Measurements from ENCODE around the gene MRPS21. TPM values are rescaled to one million over a fixed set of nuclear protein-coding genes. Genes with fewer than 3 reads are reported as not detected.

MRPS21 gene
- total and polyA plus RNA-seq, 12 donors, result 28.9 to 367 (median 92.0) TPM

GRCh38 chr1:150320667-150320978, 27.0 kb downstream of the MRPS21 start:
- TF ChIP-seq CTCF (IDR thresholded peaks at IDR 0.05), result no peak
- no peak for TF ChIP-seq POLR2A (IDR thresholded peaks at IDR 0.05)
- 74 to 85% (median 83%) methylated on average over 8 of the region's 8 CpGs for WGBS, 4 donors
- no peaks in the 10 kb centered on the region for H3K27me3 ChIP-seq
- H3K4me1 ChIP-seq (replicated peaks in 1 of 2), result peaks cover 6 to 11% of the 10 kb centered on the region in 2 donors
- intact Hi-C loops (cut with DNase I), result no loop called here
- H3K27ac ChIP-seq, result peak overlapping the region; percentile 32 to 93 (median 71)
- peaks cover 0 to 9% of the 10 kb centered on the region in 2 donors for H3K36me3 ChIP-seq (replicated peaks in 1 of 2)
- peak overlapping the region in 2 of 4 donors; percentile 57 to 69 for H3K4me3 ChIP-seq
- no peak for DNase-seq
- no peaks in the 10 kb centered on the region for H3K9me3 ChIP-seq (replicated peaks in 1 of 3)

DNA sequence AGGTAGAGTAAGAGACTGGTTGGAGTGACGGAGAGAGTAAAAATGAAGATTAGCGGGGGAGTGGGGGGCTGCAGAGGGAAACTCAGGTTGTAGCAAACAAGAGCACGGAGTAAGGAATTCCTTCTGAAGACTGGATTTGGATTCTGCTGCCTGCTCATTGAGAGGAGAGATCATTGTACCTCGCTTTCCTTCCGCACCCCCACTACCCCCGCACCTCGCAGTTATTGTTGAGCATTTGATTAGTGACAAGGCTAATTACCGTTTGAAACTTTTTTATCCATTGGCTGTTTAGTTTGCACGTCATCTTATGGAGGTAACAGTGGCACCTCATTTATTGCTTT, 28.1 kb downstream of the MRPS21 start:
- H3K27me3 ChIP-seq, result no peaks in the 10 kb centered on the region
- TF ChIP-seq CTCF (IDR thresholded peaks at IDR 0.05), result no peak
- TF ChIP-seq POLR2A (IDR thresholded peaks at IDR 0.05), result no peak
- H3K4me3 ChIP-seq, result peak overlapping the region; percentile 44 to 96 (median 63)
- DNase-seq, result no peak
- WGBS, 4 donors, result 0 to 2% (median 1%) methylated on average over 9 of the region's 9 CpGs
- H3K9me3 ChIP-seq (replicated peaks in 1 of 3), result no peaks in the 10 kb centered on the region
- peaks cover 6 to 11% of the 10 kb centered on the region in 2 donors for H3K4me1 ChIP-seq (replicated peaks in 1 of 2)
- intact Hi-C loops (cut with DNase I), result no loop called here
- H3K36me3 ChIP-seq (replicated peaks in 1 of 2), result peaks cover 0 to 21% of the 10 kb centered on the region in 2 donors
- peak overlapping the region in 4 of 5 donors; percentile 70 to 93 (median 78) for H3K27ac ChIP-seq

DNA sequence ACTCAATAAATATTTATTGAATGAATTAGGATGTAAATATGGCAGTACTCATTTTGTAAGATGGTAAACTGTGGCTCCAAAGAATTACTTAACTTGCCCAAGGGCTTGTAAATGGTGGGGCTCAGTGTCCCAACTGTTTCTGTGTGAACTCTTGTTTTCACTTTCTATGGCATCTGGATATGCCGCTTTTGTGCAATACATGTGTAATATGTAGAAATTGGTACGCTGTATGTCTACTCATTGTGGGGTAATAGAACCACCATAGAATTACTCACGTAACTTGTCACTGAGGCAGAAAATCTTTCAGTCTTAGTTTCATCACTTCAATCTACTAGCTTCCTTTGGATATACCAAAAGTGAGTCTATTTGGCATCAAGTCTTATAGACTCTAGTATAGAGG, 28.6 kb downstream of the MRPS21 start:
- TF ChIP-seq CTCF (IDR thresholded peaks at IDR 0.05), result no peak
- intact Hi-C loops (cut with DNase I), result no loop called here
- H3K9me3 ChIP-seq (replicated peaks in 1 of 3), result no peaks in the 10 kb centered on the region
- H3K4me1 ChIP-seq (replicated peaks in 1 of 2), result peaks cover 6 to 11% of the 10 kb centered on the region in 2 donors
- no peak for DNase-seq
- 68 to 87% (median 81%) methylated on average over 3 of the region's 3 CpGs for WGBS, 4 donors
- H3K27me3 ChIP-seq, result no peaks in the 10 kb centered on the region
- peaks cover 0 to 26% of the 10 kb centered on the region in 2 donors for H3K36me3 ChIP-seq (replicated peaks in 1 of 2)
- peak overlapping the region in 2 of 4 donors; percentile 57 to 69 for H3K4me3 ChIP-seq
- peak overlapping the region in 3 of 5 donors; percentile 71 to 93 (median 86) for H3K27ac ChIP-seq

- Histone ChIP-seq H3K4me1 (replicated peaks in 1 of 2) (no peaks in the 10 kb centered on the region), H3K27me3 (no peaks in the 10 kb centered on the region), H3K9me3 (replicated peaks in 1 of 3) (no peaks in the 10 kb centered on the region), H3K36me3 (replicated peaks in 1 of 2) (peaks cover 0 to 100% of the 10 kb centered on the region in 2 donors), H3K4me3 (no peak overlapping the region), H3K27ac (no peak overlapping the region)
- intact Hi-C loops (cut with DNase I), result no loop called here
- no peak for DNase-seq
- TF ChIP-seq POLR2A (IDR thresholded peaks at IDR 0.05), result no peak
- no peak for TF ChIP-seq CTCF (IDR thresholded peaks at IDR 0.05)
- 90 to 94% (median 90%) methylated on average over 6 to 7 of the region's 7 CpGs for WGBS, 4 donors
Observed at GRCh38 chr1:150332651-150333290, 39.1 kb downstream of the MRPS21 start.

Measured in adrenal gland (tissue), 12 donors.